Suprapubic skin (tissue), 4 donors: ENCODE measurements around the gene PHF21A. TPM values are rescaled to one million over a fixed set of nuclear protein-coding genes. Genes with fewer than 3 reads are reported as not detected.

Source experiments
- DNase-seq, 2 donors: peaks; one replicate each; pipeline ENCODE4 v3.0.0-alpha.2; 2019; ENCODE audit warnings: low spot score in 2 of 2
- H3K27ac ChIP-seq: fragments of 200-600 bp; sonication (generic); one replicate; pipeline ENCODE4 v1.5.1; 2019
- H3K27me3 ChIP-seq: fragments of 200-600 bp; sonication (generic); one replicate; pipeline ENCODE4 v1.5.1; 2019
- H3K36me3 ChIP-seq: fragments of 200-600 bp; sonication (generic); one replicate; pipeline ENCODE4 v1.5.1; 2019
- H3K4me1 ChIP-seq: fragments of 200-600 bp; sonication (generic); one replicate; pipeline ENCODE4 v1.5.1; 2019
- H3K4me3 ChIP-seq: fragments of 200-600 bp; sonication (generic); one replicate; pipeline ENCODE4 v1.5.1; 2019; ENCODE audit warnings: mild to moderate bottlenecking
- H3K9me3 ChIP-seq: fragments of 200-600 bp; sonication (generic); one replicate; pipeline ENCODE4 v1.5.1; 2019
- EP300 ChIP-seq: sonication (generic); formaldehyde crosslinking; IDR thresholded peaks from one replicate; pipeline ENCODE4 v1.6.1; 2017; ENCODE audit warnings: antibody characterized with exemption
- POLR2A ChIP-seq, 2 donors: fragments of 450-650 bp; IDR thresholded peaks; one replicate each; pipeline ENCODE4 v1.6.1; 2017; ENCODE audit warnings: antibody characterized with exemption in 2 of 2, mild to moderate bottlenecking in 2 of 2, moderate library complexity in 2 of 2
- POLR2AphosphoS5 ChIP-seq, 3 donors: sonication (generic); formaldehyde crosslinking; IDR thresholded peaks; one replicate each; pipeline ENCODE4 v1.6.1; 2017; ENCODE audit warnings: antibody characterized with exemption in 3 of 3
- WGBS: methylation state at CpG from one replicate; pipeline ENCODE4 v1.1.5; 2018; 5-methylcytosine and 5-hydroxymethylcytosine counted together
- total RNA-seq, 4 donors: library from RNA; depleted of rRNA; stranded (reverse); fragments of >200 nt; gene quantifications; one replicate each; pipeline ENCODE4 v1.1.0, GENCODE V29; 2016
- TF ChIP-seq, protein P1 (sequence below), 2 donors: fragments of 200-600 bp in 1 of 2; fragments of 450-650 bp in 1 of 2; sonication (generic) in 1 of 2; IDR thresholded peaks; one replicate each; pipeline ENCODE4 v1.5.1; 2016 to 2019; ENCODE audit warnings: antibody characterized with exemption in 2 of 2, mild to moderate bottlenecking in 1 of 2, moderate library complexity in 1 of 2

PHF21A gene
- total RNA-seq, 4 donors from 2014 or later, result 15.1 to 89.2 (median 26.6) TPM

DNA sequence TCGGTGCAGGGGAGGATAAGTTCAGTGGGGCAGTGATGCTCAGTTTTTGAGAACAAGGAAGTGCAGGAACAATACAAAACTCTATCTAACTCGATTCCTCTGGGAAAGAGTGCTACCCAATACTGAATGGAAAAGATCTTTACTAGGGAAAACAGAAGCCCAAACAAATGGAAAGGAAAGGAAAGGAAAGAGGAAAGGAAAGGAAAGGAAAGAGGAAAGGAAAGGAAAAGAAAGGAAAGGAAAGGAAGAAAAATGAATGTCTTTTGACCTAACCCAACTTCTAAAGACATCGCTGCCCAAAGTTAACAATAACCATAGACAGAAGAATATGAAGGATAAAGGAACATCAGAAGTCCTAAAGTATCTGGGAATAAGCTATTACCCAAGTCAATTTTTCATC, 41.6 kb downstream of the PHF21A start:
- Histone ChIP-seq H3K4me1 (no peaks in the 10 kb centered on the region), H3K27me3 (no peaks in the 10 kb centered on the region), H3K36me3 (peaks cover 25% of the 10 kb centered on the region), H3K9me3 (no peaks in the 10 kb centered on the region), H3K4me3 (no peak overlapping the region), H3K27ac (no peak overlapping the region)
- no peak for DNase-seq
- no peak for TF ChIP-seq POLR2AphosphoS5 (IDR thresholded peaks at IDR 0.05)
- TF ChIP-seq POLR2A (IDR thresholded peaks at IDR 0.05), result no peak
- TF ChIP-seq, protein P1, sequence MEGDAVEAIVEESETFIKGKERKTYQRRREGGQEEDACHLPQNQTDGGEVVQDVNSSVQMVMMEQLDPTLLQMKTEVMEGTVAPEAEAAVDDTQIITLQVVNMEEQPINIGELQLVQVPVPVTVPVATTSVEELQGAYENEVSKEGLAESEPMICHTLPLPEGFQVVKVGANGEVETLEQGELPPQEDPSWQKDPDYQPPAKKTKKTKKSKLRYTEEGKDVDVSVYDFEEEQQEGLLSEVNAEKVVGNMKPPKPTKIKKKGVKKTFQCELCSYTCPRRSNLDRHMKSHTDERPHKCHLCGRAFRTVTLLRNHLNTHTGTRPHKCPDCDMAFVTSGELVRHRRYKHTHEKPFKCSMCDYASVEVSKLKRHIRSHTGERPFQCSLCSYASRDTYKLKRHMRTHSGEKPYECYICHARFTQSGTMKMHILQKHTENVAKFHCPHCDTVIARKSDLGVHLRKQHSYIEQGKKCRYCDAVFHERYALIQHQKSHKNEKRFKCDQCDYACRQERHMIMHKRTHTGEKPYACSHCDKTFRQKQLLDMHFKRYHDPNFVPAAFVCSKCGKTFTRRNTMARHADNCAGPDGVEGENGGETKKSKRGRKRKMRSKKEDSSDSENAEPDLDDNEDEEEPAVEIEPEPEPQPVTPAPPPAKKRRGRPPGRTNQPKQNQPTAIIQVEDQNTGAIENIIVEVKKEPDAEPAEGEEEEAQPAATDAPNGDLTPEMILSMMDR (IDR thresholded peaks at IDR 0.05), result no peak
- no peak for TF ChIP-seq EP300
- WGBS, result 98% methylated on average over 3 of the region's 3 CpGs

DNA sequence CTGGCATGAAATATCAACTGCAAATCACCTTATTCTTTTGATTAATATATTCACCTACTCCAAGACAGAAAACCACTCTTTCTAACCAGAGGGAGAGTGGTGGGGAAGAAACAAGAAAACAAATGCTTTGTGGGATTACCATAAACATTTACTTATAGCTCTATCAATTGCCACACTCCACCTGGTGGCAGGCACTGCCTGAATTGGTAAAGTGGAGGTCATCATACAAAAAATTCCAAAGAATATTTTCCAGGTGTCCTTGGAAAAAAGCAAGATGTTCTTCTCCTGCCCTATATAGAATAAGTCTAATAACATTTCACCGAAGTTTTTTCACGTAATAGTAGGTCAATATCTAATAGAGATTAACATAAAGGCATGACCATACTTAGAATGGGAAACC, 45.3 kb downstream of the PHF21A start:
- peaks cover 20% of the 10 kb centered on the region for H3K4me1 ChIP-seq
- no peak for DNase-seq
- H3K27ac ChIP-seq, result no peak overlapping the region
- H3K36me3 ChIP-seq, result peaks cover 12% of the 10 kb centered on the region
- WGBS, result 88% methylated on average over 2 of the region's 2 CpGs
- no peak overlapping the region for H3K4me3 ChIP-seq
- TF ChIP-seq EP300 (no peak), POLR2A (IDR thresholded peaks at IDR 0.05) (no peak), POLR2AphosphoS5 (IDR thresholded peaks at IDR 0.05) (no peak)
- TF ChIP-seq, protein P1 (IDR thresholded peaks at IDR 0.05), result no peak
- H3K9me3 ChIP-seq, result no peaks in the 10 kb centered on the region
- H3K27me3 ChIP-seq, result no peaks in the 10 kb centered on the region

DNA sequence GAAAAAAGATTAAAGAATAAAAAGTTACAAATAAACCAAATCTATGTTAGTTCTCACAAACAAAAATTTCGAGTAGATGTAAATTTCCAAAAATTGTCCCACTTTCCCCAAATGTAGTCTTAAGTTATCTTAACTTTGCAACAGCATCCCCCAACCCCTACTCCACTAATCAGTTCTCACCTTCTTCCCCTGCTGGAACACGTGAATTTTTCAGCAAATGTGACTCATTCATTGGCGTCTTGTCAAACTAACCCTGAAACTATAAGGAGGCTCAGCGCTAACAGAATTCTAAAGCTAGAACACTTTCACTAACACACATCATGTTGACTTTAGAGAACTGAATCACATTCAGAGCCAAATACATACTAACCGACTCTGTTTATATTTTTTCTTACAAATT, 46.1 kb downstream of the PHF21A start:
- no peaks in the 10 kb centered on the region for H3K9me3 ChIP-seq
- H3K27ac ChIP-seq, result no peak overlapping the region
- 44% methylated on average over 5 of the region's 5 CpGs for WGBS
- no peak overlapping the region for H3K4me3 ChIP-seq
- peaks cover 23% of the 10 kb centered on the region for H3K4me1 ChIP-seq
- H3K36me3 ChIP-seq, result peaks cover 12% of the 10 kb centered on the region
- DNase-seq, result no peak
- H3K27me3 ChIP-seq, result no peaks in the 10 kb centered on the region
- TF ChIP-seq POLR2A (IDR thresholded peaks at IDR 0.05), result no peak

DNA sequence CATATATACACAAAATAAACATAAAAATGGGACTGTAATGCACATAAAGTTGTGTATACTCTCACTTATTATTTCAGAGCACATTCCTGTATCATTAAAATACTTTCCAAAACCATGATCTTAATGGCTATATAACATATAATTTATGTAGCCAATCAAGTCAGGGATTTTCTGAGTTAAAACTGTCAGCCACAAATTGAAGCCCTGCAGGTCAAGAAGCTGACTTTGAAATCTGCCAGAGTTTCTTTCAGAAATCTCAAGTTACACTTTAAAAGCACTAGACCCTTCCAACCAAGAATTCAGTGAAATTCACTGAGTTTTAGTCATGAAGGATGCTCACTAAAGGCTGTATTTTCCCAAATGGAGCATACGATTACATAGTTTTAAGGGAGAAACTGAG, 47.6 kb downstream of the PHF21A start:
- H3K9me3 ChIP-seq, result no peaks in the 10 kb centered on the region
- DNase-seq, result no peak
- WGBS, result 96% methylated on average over 1 of the region's 1 CpG
- peaks cover 7% of the 10 kb centered on the region for H3K36me3 ChIP-seq
- no peak for TF ChIP-seq POLR2A (IDR thresholded peaks at IDR 0.05)
- no peak overlapping the region for H3K27ac ChIP-seq
- H3K4me1 ChIP-seq, result peaks cover 23% of the 10 kb centered on the region
- H3K27me3 ChIP-seq, result no peaks in the 10 kb centered on the region
- H3K4me3 ChIP-seq, result no peak overlapping the region

DNA sequence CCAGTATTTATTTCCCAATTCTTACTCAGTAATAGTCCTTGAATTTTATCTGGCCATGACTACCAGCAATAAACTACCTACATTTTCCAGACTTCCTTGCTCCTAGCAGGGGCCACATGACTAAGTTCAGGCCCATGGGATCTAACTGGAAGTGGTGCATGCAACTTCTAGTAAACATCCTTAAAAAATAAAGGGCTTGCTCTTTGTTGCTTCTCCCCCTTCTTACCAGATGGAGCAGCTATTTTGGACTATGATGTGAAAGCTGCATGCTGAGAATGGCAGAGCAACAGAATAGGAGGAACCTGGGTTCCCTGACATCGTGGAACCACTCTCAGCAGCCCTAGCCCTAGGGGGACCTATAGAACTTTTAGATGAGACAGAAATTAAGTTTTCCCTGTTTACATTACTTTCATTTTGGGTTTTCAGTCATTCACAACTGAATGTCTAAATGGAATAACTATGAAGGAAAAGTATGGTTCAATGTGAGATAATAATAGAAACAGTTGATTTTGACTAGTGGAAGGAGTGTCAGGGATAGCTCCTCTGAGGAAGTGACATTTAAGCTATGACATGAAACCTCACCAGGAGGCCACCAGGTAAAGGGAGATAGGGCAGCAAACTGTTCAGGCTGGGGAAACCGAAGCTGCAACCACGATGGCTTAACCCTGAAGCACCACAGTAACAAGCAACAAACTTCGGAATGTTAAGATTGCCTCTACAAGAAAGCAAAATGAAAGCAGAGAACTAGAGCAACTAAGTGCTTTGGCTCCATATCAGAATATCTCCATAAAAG, 48.9 kb downstream of the PHF21A start:
- no peak overlapping the region for H3K4me3 ChIP-seq
- no peaks in the 10 kb centered on the region for H3K27me3 ChIP-seq
- H3K4me1 ChIP-seq, result peaks cover 23% of the 10 kb centered on the region
- peak overlapping the region; percentile 34 for H3K27ac ChIP-seq
- H3K9me3 ChIP-seq, result no peaks in the 10 kb centered on the region
- peaks cover 7% of the 10 kb centered on the region for H3K36me3 ChIP-seq
- 48% methylated on average over 4 of the region's 4 CpGs for WGBS
- TF ChIP-seq EP300 (no peak), POLR2A (IDR thresholded peaks at IDR 0.05) (no peak), POLR2AphosphoS5 (IDR thresholded peaks at IDR 0.05) (no peak)
- TF ChIP-seq, protein P1 (IDR thresholded peaks at IDR 0.05), result no peak
- no peak for DNase-seq

DNA sequence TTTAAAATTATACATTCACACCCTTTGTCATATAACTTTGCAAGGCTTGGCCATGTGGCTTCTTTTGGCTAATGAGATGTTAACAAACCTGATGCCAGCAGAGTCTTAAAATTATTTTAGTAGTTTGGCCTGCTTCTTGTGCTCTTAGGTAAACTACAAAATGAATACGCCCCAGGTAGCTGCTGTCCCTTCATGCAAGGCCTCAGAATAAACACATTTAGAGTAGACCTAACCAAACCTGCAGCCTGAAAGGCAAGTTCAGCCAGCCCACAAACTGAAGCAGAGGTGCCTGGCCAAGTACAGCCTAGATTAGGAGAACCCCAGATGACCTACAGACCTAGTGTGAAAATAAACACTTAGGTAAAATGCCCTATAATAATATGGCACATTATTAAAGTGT, 50.2 kb downstream of the PHF21A start:
- H3K27me3 ChIP-seq, result no peaks in the 10 kb centered on the region
- no peaks in the 10 kb centered on the region for H3K9me3 ChIP-seq
- DNase-seq, result no peak
- no peak for TF ChIP-seq EP300
- TF ChIP-seq POLR2AphosphoS5 (IDR thresholded peaks at IDR 0.05), result no peak
- TF ChIP-seq, protein P1 (IDR thresholded peaks at IDR 0.05), result no peak
- no peak for TF ChIP-seq POLR2A (IDR thresholded peaks at IDR 0.05)
- peaks cover 33% of the 10 kb centered on the region for H3K4me1 ChIP-seq
- H3K4me3 ChIP-seq, result no peak overlapping the region
- H3K27ac ChIP-seq, result no peak overlapping the region
- WGBS, result 53% methylated on average over 1 of the region's 1 CpG
- H3K36me3 ChIP-seq, result peaks cover under 1% of the 10 kb centered on the region
